Activated T-cell treated with anti-CD3 and anti-CD28 coated beads, Interleukin-2, amount 50 U/mL, for 72 hours (primary cell): ENCODE data around the gene CACFD1. TPM values are rescaled to one million over a fixed set of nuclear protein-coding genes. Genes with fewer than 3 reads are reported as not detected.

ENCODE experiments used
- ATAC-seq, 2 donors: fragments of 150-1000 bp; cut with Tn5 transposase; replicated peaks in 1 of 2; 2 replicates each; pipeline ENCODE4 v1.10.0; 2021; ENCODE audit warnings: moderate library complexity in 2 of 2, mild to moderate bottlenecking in 1 of 2
- DNase-seq, 2 donors: peaks; one replicate each; pipeline ENCODE4 v3.0.0; 2021 to 2022; ENCODE audit warnings: mixed read lengths in 1 of 2
- H3K27ac Mint-ChIP-seq: one replicate; pipeline ENCODE4 v1.8.0; 2022; ENCODE audit warnings: mild to moderate bottlenecking, moderate library complexity, mixed read lengths
- H3K27me3 Mint-ChIP-seq: one replicate; pipeline ENCODE4 v1.8.0; 2022; ENCODE audit warnings: low read depth, mixed read lengths
- H3K36me3 Mint-ChIP-seq, 2 donors: one replicate each; pipeline ENCODE4 v1.8.0; 2022; ENCODE audit warnings: mixed read lengths in 2 of 2, mild to moderate bottlenecking in 1 of 2; ENCODE audit not compliant: insufficient read depth in 2 of 2
- H3K4me1 Mint-ChIP-seq: one replicate; pipeline ENCODE4 v1.8.0; 2022; ENCODE audit warnings: low read depth, mixed read lengths
- H3K4me3 Mint-ChIP-seq, 2 donors: one replicate each; pipeline ENCODE4 v1.8.0; 2022; ENCODE audit warnings: mild to moderate bottlenecking in 2 of 2, mixed read lengths in 2 of 2, moderate library complexity in 2 of 2
- H3K9me3 Mint-ChIP-seq, 2 donors: one replicate each; pipeline ENCODE4 v1.8.0; 2022; ENCODE audit warnings: mixed read lengths in 2 of 2
- total RNA-seq, 2 donors: library from RNA; stranded (reverse); gene quantifications; one replicate each; pipeline ENCODE4 v1.2.3, GENCODE V29; 2022

Gene CACFD1
- total RNA-seq, 2 donors from 2014 or later = 1.3 to 2.8 TPM

DNA sequence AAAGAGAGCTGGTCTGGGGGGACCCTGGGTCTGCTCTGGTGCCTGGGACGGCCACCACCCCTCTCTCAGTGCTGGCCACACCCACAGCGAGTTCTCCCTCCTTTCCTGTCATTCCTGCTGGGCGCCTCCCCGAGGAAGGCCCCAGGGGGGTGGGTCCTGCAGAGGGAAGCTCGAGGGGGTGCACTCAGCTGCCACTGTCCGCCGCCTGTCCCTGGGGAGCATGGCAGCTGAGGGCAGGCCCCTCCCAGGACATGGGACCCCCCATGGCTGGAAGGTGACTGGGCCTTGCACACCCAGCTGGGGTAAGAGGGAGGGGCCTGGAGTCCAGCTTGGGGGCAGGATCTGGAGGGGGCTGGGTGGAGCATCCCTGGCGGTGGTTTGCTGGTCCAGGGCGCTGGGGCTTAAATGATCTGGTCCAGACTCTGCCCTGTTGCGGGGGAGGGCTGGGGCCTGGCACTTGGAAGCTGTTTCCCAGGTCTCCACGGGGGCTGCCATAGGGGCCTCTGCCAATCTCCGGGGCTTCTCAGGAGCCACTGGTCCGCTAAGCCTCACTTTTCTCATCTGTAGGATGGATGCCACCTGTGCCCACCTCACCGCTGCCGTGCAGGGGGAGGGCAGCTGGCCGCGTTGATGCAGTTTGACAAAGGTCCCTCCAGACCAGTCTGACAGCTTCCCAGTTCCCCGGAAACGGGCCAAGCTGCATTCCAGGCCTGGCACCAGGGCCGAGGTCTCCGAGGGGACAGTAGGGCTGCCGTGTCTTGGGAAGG is 25.1 kb downstream of the CACFD1 start:
- Mint-ChIP-seq H3K9me3 (no peaks in the 10 kb centered on the region), H3K27ac (no peak overlapping the region), H3K36me3 (no peaks in the 10 kb centered on the region), H3K27me3 (no peaks in the 10 kb centered on the region), H3K4me1 (peaks cover 12% of the 10 kb centered on the region), H3K4me3 (no peak overlapping the region)
- no peak for ATAC-seq
- no peak for DNase-seq

GRCh38 chr9:133485531-133486260 is 25.9 kb downstream of the CACFD1 start:
- DNase-seq = peak; percentile 23 to 27
- Mint-ChIP-seq H3K4me1 (peaks cover 9% of the 10 kb centered on the region), H3K9me3 (no peaks in the 10 kb centered on the region), H3K4me3 (peak overlapping the region; percentile 28 to 65), H3K27me3 (no peaks in the 10 kb centered on the region), H3K27ac (no peak overlapping the region), H3K36me3 (no peaks in the 10 kb centered on the region)
- peak; percentile 59 to 61 for ATAC-seq

- Mint-ChIP-seq H3K27ac (no peak overlapping the region), H3K4me3 (no peak overlapping the region), H3K36me3 (no peaks in the 10 kb centered on the region), H3K4me1 (peaks cover 9% of the 10 kb centered on the region), H3K27me3 (no peaks in the 10 kb centered on the region), H3K9me3 (no peaks in the 10 kb centered on the region)
- no peak for ATAC-seq
- no peak for DNase-seq
Observed at GRCh38 chr9:133487331-133487725, 27.6 kb downstream of the CACFD1 start.

DNA sequence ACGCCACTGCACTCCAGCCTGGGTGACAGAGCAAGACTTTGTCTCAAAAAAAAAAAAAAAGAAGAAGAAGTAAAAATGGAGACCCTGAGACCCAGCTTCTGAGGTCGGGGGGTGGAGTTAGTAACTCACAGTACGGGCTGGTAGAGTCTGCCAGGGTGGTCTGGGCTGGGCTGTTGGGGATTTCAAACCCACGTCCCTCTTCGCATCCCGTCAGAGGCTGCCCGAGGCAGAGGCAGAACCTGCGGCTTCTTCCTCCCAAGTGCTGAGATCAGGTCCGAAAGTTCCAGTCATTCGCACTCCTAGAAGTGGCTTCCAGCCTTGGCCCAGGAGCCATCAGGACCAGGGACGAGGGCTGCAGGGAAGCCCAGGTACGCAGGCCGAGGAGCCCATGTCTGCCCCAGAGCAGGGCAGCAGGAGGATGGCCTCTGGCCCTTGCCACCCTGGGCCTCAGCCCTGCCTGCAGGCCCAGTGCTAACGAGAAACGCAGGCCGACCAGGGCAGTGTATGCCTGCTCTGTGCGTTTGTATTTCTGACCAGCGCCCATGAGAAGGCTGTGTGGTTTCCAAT is 29.0 kb downstream of the CACFD1 start:
- Mint-ChIP-seq H3K4me3 (no peak overlapping the region), H3K27me3 (no peaks in the 10 kb centered on the region), H3K36me3 (no peaks in the 10 kb centered on the region), H3K4me1 (peaks cover 9% of the 10 kb centered on the region), H3K9me3 (no peaks in the 10 kb centered on the region), H3K27ac (no peak overlapping the region)
- DNase-seq (no peak), ATAC-seq (no peak)

- Mint-ChIP-seq H3K4me3 (no peak overlapping the region), H3K27me3 (no peaks in the 10 kb centered on the region), H3K4me1 (peaks cover 9% of the 10 kb centered on the region), H3K27ac (no peak overlapping the region), H3K36me3 (no peaks in the 10 kb centered on the region), H3K9me3 (no peaks in the 10 kb centered on the region)
- DNase-seq (no peak), ATAC-seq (no peak)
Observed at GRCh38 chr9:133489253-133490190, 29.7 kb downstream of the CACFD1 start.

GRCh38 chr9:133490201-133490681 is 30.5 kb downstream of the CACFD1 start:
- Mint-ChIP-seq H3K27me3 (no peaks in the 10 kb centered on the region), H3K27ac (no peak overlapping the region), H3K4me3 (no peak overlapping the region), H3K36me3 (no peaks in the 10 kb centered on the region), H3K4me1 (peaks cover 9% of the 10 kb centered on the region), H3K9me3 (no peaks in the 10 kb centered on the region)
- DNase-seq = no peak
- no peak for ATAC-seq

DNA sequence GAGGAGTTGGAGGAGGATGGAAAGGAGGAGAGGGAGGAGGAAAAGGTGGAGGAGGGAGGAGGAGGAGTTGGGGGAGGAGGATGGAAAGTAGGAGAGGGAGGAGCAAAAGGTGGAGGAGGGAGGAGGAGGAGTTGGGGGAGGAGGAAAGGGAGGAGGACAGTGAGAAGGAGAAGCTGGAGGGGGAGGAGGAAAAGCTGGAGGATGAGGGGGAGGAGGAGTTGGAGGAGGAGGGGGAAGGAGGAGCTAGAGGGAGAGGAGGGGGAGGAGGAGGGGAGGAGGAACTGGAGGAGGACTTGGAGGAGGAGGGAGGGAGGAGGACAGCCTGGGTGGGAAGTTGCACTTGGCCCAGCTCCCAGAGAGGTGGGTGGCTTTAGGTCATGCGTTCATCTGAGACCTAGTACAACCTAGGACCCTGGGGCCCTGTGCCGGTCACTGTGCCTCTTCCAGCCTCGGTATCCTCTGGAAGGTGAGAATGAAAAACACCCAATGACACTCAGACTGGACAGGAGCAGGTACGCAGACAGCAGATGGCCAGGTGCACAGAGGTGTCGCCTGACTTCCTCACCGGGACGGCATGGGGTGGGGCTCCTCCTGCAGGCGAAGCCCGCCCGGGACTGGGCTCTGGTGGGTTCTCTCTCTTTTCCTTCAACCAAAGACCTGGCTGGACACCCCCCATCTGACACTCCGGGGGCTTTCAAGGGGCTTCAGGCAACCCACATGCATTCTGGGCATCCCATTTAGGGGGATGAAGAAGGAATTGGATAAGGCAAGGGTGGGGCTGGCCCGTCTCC is 31.3 kb downstream of the CACFD1 start:
- ATAC-seq (no peak), DNase-seq (no peak)
- Mint-ChIP-seq H3K4me1 (peaks cover 6% of the 10 kb centered on the region), H3K36me3 (no peaks in the 10 kb centered on the region), H3K27me3 (no peaks in the 10 kb centered on the region), H3K27ac (no peak overlapping the region), H3K4me3 (no peak overlapping the region), H3K9me3 (no peaks in the 10 kb centered on the region)

- Mint-ChIP-seq H3K36me3 (no peaks in the 10 kb centered on the region), H3K9me3 (no peaks in the 10 kb centered on the region), H3K4me1 (peaks cover under 1% of the 10 kb centered on the region), H3K27ac (no peak overlapping the region), H3K27me3 (no peaks in the 10 kb centered on the region), H3K4me3 (no peak overlapping the region)
- DNase-seq = no peak
- ATAC-seq = no peak
Observed at GRCh38 chr9:133491656-133491925, 31.8 kb downstream of the CACFD1 start.

DNA sequence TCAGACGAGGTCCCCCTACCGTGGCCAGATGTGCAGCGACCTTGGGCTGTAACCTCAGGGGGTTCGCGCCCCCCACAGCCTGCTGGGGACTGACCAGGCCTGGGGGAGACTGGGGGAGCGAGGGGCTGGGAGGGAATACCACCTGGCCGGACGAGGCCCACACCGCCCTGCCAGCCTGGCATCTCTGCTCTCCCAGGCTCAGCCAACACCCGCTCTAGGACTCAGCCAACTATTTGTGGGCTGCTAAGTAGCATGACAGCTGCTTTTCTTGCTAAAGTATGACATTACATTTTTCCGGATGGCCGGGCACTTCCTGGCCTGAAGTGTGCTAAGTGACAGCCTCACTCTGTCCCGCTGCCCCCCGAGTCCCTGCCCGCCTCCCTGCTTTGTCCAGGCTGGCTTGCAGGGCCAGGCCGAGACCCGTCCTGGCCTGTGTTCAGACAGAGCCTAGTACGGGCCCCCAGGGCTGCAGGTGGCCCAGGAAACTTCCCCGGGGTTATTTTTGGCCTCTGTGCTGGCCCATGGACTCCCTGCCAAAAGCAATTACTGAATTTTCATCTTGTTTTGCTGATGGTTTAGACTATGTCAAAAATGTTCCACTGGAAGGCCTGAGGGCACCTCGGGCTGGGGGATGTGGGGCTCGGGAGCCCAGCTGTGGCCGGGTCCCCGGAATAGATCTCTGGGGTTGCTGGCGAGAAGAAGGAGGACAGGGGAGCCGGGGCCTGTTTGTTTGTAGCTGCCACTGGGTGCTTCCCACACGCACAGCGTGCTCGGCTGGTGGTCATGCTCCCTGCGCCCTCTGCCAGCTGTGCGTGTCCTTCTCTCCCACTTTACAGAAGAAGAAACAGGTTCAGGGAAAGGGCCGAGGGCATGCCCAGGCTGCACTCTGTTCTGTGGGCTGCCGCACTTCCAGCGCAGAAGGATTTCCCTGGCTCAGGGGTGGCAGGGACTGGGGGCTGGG is 32.6 kb downstream of the CACFD1 start:
- no peaks in the 10 kb centered on the region for H3K4me1 Mint-ChIP-seq
- H3K27ac Mint-ChIP-seq = no peak overlapping the region
- no peaks in the 10 kb centered on the region for H3K27me3 Mint-ChIP-seq
- no peak overlapping the region for H3K4me3 Mint-ChIP-seq
- no peaks in the 10 kb centered on the region for H3K9me3 Mint-ChIP-seq
- DNase-seq (no peak), ATAC-seq (no peak)
- no peaks in the 10 kb centered on the region for H3K36me3 Mint-ChIP-seq

- no peak for DNase-seq
- H3K27ac Mint-ChIP-seq = no peak overlapping the region
- no peak for ATAC-seq
Observed at GRCh38 chr9:133493428-133493827, 33.6 kb downstream of the CACFD1 start.

GRCh38 chr9:133493845-133494540 is 34.2 kb downstream of the CACFD1 start:
- no peaks in the 10 kb centered on the region for H3K36me3 Mint-ChIP-seq
- H3K4me1 Mint-ChIP-seq = no peaks in the 10 kb centered on the region
- DNase-seq (no peak), ATAC-seq (no peak)
- H3K27ac Mint-ChIP-seq = no peak overlapping the region
- H3K9me3 Mint-ChIP-seq = no peaks in the 10 kb centered on the region
- H3K27me3 Mint-ChIP-seq = no peaks in the 10 kb centered on the region
- H3K4me3 Mint-ChIP-seq = no peak overlapping the region

More at GRCh38 chr9:133493428-133493827, 33.6 kb downstream of the CACFD1 start:
- Mint-ChIP-seq H3K4me1 (no peaks in the 10 kb centered on the region), H3K4me3 (no peak overlapping the region), H3K36me3 (no peaks in the 10 kb centered on the region), H3K9me3 (no peaks in the 10 kb centered on the region), H3K27me3 (no peaks in the 10 kb centered on the region)
